OCI-M2 (cell line): ENCODE data around the gene KCTD14.

ENCODE experiments used
- DNase-seq: peaks from one replicate; lab custom pipeline; 2025; ENCODE audit not compliant: unreplicated experiment; lab: John Stamatoyannopoulos, UW

KCTD14 gene

DNA sequence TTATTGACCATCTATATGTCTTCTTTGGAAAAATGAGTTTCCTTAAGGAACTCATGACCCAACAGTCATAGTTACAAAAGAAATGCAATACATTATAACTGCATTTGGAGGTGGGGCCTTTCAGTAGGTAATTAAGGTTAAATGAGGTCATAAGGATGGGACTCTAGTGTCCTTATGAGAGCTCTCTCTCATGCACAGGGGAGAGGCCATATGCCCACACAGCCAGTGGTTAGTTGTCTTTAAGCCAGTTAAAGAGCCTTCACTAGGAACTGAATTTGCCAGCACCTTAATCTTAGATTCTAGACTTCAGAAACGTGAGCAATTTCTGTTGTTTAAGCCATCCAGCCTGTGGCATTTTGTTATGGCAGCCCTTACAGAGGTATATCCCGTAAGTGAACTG is 56.0 kb downstream of the KCTD14 start:
- DNase-seq, result no peak

DNA sequence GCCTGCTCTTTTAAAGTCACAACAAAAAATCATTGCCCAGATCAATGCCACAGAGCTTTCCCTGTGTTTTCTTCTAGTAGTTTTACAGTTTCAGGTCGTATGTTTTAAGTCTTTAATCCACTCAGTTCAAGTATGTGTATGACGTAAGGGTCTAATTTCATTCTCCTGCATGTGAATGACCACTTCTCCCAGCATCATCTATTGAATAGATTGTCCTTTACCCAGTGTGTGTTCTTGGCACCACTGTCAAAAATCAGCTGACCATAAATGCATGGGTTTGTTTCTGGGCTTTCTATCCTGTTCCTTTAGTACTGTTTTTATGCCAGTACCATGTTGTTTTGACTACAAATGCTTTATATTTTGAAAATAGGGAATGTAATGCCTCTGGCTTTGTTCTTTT is 56.7 kb downstream of the KCTD14 start:
- no peak for DNase-seq
